HepG2 (cell line): Measurements from ENCODE around the gene IP6K3. TPM values are rescaled to one million over a fixed set of nuclear protein-coding genes. Genes with fewer than 3 reads are reported as not detected.
A peak's percentile ranks its signal among the peaks of the same experiment; 100 is the strongest.

ENCODE experiments used
- ATF7-NPFF ChIP-seq: sonication (generic); formaldehyde crosslinking; IDR thresholded peaks from 2 replicates; pipeline ENCODE4 v1.8.1; 2023; ENCODE audit warnings: mild to moderate bottlenecking, low read depth, missing genetic modification reagents, moderate library complexity
- E2F1 ChIP-seq: sonication (generic); formaldehyde crosslinking; IDR thresholded peaks from 2 replicates; pipeline ENCODE4 v1.5.0; 2020; ENCODE audit warnings: missing genetic modification reagents
- FOXP4 ChIP-seq: sonication (generic); formaldehyde crosslinking; IDR thresholded peaks from 2 replicates; pipeline ENCODE4 v1.4.0; 2020; ENCODE audit warnings: missing genetic modification reagents
- MXD4 ChIP-seq: IDR thresholded peaks from 2 replicates; pipeline ENCODE4 v1.6.1; 2016; ENCODE audit warnings: mild to moderate bottlenecking, missing biosample characterization, missing genetic modification reagents
- NCOA1 ChIP-seq: sonication (generic); formaldehyde crosslinking; IDR thresholded peaks from 2 replicates; pipeline ENCODE4 v1.9.0; 2021; ENCODE audit warnings: missing genetic modification reagents
- NR0B2 ChIP-seq: sonication (generic); formaldehyde crosslinking; IDR thresholded peaks from 2 replicates; pipeline ENCODE4 v1.4.0; 2020; ENCODE audit warnings: mild to moderate bottlenecking, missing genetic modification reagents
- RNF2 ChIP-seq: fragments of 450-650 bp; conservative IDR thresholded peaks from 2 replicates; pipeline ENCODE4 v1.6.1; 2016; ENCODE audit warnings: low read depth
- SALL2 ChIP-seq: sonication (generic); formaldehyde crosslinking; IDR thresholded peaks from 2 replicates; pipeline ENCODE4 v1.8.1; 2023; ENCODE audit warnings: mild to moderate bottlenecking, missing genetic modification reagents, inconsistent platforms
- THAP7 ChIP-seq: sonication (generic); formaldehyde crosslinking; IDR thresholded peaks from 2 replicates; pipeline ENCODE4 v1.8.1; 2023; ENCODE audit warnings: mild to moderate bottlenecking, missing genetic modification reagents
- THAP9 ChIP-seq: sonication (generic); formaldehyde crosslinking; IDR thresholded peaks from 2 replicates; pipeline ENCODE4; 2020; ENCODE audit warnings: missing genetic modification reagents, mild to moderate bottlenecking, borderline replicate concordance
- ZNF225 ChIP-seq: sonication (generic); formaldehyde crosslinking; IDR thresholded peaks from 2 replicates; pipeline ENCODE4 v1.4.0; 2020; ENCODE audit warnings: mild to moderate bottlenecking, missing genetic modification reagents
- ZNF33B ChIP-seq: sonication (generic); formaldehyde crosslinking; IDR thresholded peaks from 2 replicates; pipeline ENCODE4 v1.5.1; 2020; ENCODE audit warnings: mild to moderate bottlenecking, missing genetic modification reagents
- ZNF343 ChIP-seq: sonication (generic); formaldehyde crosslinking; IDR thresholded peaks from 2 replicates; pipeline ENCODE4 v1.4.0; 2020; ENCODE audit warnings: mild to moderate bottlenecking, missing genetic modification reagents
- ZNF501 ChIP-seq: sonication (generic); formaldehyde crosslinking; IDR thresholded peaks from 2 replicates; pipeline ENCODE4 v1.5.1; 2020; ENCODE audit warnings: mild to moderate bottlenecking, moderate library complexity, missing genetic modification reagents
- ZNF550 ChIP-seq: sonication (generic); formaldehyde crosslinking; IDR thresholded peaks from 2 replicates; pipeline ENCODE4 v1.4.0; 2020; ENCODE audit warnings: mild to moderate bottlenecking, missing genetic modification reagents, borderline replicate concordance
- polyA plus RNA-seq, 8 experiments: library from polyadenylated mRNA; depleted of rRNA in 3 of 8; stranded (reverse) in 7 of 8; unstranded in 1 of 8; fragments of >200 nt; fragmentation: Illumina TruSeq in 4 of 8; extraction: Trizol in 4 of 8; gene quantifications; 2 replicates each; pipeline versions ENCODE4 v1.2.1 to v1.2.3, GENCODE V29; 2011 to 2016; ENCODE audit warnings: low read depth in 4 of 8, missing spikeins in 1 of 8, mixed read lengths in 1 of 8; ENCODE audit not compliant: insufficient read depth in 1 of 8
- total RNA-seq, 5 experiments: library from RNA; depleted of rRNA; stranded (reverse); fragments of >200 nt; fragmentation: Illumina TruSeq; extraction: Trizol; gene quantifications; 2 replicates each; pipeline ENCODE4 v1.2.3, GENCODE V29; 2016; ENCODE audit warnings: low read depth in 1 of 5

The IP6K3 gene
- total and polyA plus RNA-seq, 2 of the 13 experiments (the other 11 are each of a cell fraction or from before 2014, with no cell fraction given) = 0.11 to 0.18 TPM

- TF ChIP-seq FOXP4 (CRISPR knock-in tag) = peak; percentile 52
- TF ChIP-seq MXD4 (CRISPR knock-in tag) = peak; percentile 78
- peak; percentile 83 for TF ChIP-seq E2F1 (CRISPR knock-in tag)
- peak; percentile 100 for TF ChIP-seq THAP7
- TF ChIP-seq ZNF501 = peak; percentile 85
- TF ChIP-seq NCOA1 (CRISPR knock-in tag) = no peak
- TF ChIP-seq ZNF550 (CRISPR knock-in tag) = 0 out of 2 replicates have a peak, but pooled peaks have one; percentile 85
- peak; percentile 92 for TF ChIP-seq ATF7-NPFF
- peak; percentile 67; the same call in 1 of the 2 replicates for TF ChIP-seq ZNF343 (CRISPR knock-in tag)
- TF ChIP-seq RNF2 = peak; percentile 59
- TF ChIP-seq ZNF33B (CRISPR knock-in tag) = peak; percentile 75; the same call in 1 of the 2 replicates
- TF ChIP-seq THAP9 (CRISPR knock-in tag) = 0 out of 2 replicates have a peak, but pooled peaks have one; percentile 17
- TF ChIP-seq ZNF225 (CRISPR knock-in tag) = 0 out of 2 replicates have a peak, but pooled peaks have one; percentile 28
- peak; percentile 95 for TF ChIP-seq SALL2 (CRISPR knock-in tag)
- TF ChIP-seq NR0B2 (CRISPR knock-in tag) = peak; percentile 84
Measured at GRCh38 chr6:33788694-33789549, 42.2 kb upstream of the IP6K3 start, which contains the start of gene LEMD2 (continued).
